Trophoblast cell (in vitro differentiated cells and primary cell): ENCODE measurements around the gene OR2V1.
A peak's percentile ranks its signal among the peaks of the same experiment; 100 is the strongest.

Source experiments
- DNase-seq, 2 donors: peaks; one replicate each; pipeline ENCODE4 v3.0.0-alpha.2; 2016
- H2AFZ ChIP-seq: 2 replicates; pipeline ENCODE4 v1.6.1; 2013; ENCODE audit warnings: low read length, moderate library complexity, mild to moderate bottlenecking; ENCODE audit not compliant: insufficient read depth, poor library complexity
- H2AK5ac ChIP-seq: 2 replicates; pipeline ENCODE4 v1.6.1; 2013; ENCODE audit warnings: mild to moderate bottlenecking, low read length
- H2BK120ac ChIP-seq: 2 replicates; pipeline ENCODE4 v1.6.1; 2013; ENCODE audit warnings: low read length, mild to moderate bottlenecking, moderate library complexity; ENCODE audit not compliant: insufficient read depth, poor library complexity
- H2BK12ac ChIP-seq: 2 replicates; pipeline ENCODE4 v1.6.1; 2013; ENCODE audit warnings: mild to moderate bottlenecking, low read length, moderate library complexity
- H2BK5ac ChIP-seq: 2 replicates; pipeline ENCODE4 v1.6.1; 2013; ENCODE audit warnings: low read length, low read depth, moderate library complexity, mild to moderate bottlenecking; ENCODE audit not compliant: poor library complexity
- H3K14ac ChIP-seq: 2 replicates; pipeline ENCODE4 v1.6.1; 2013; ENCODE audit warnings: mild to moderate bottlenecking, low read length
- H3K18ac ChIP-seq: 2 replicates; pipeline ENCODE4 v1.6.1; 2013; ENCODE audit warnings: mild to moderate bottlenecking, low read length
- H3K23ac ChIP-seq: 2 replicates; pipeline ENCODE4 v1.6.1; 2013; ENCODE audit warnings: low read length
- H3K27ac ChIP-seq: 2 replicates; pipeline ENCODE4 v1.5.1; 2013; ENCODE audit warnings: low read depth, mild to moderate bottlenecking, inconsistent platforms, low read length, moderate library complexity
- H3K27me3 ChIP-seq: 2 replicates; pipeline ENCODE4 v1.6.1; 2013; ENCODE audit warnings: inconsistent platforms, mild to moderate bottlenecking, low read length, moderate library complexity; ENCODE audit not compliant: insufficient read depth
- H3K36me3 ChIP-seq, 2 experiments: 1 replicate in 1 of 2; 2 replicates in 1 of 2; pipeline ENCODE4 v1.6.1; 2013; ENCODE audit warnings: low read length in 2 of 2, mild to moderate bottlenecking in 2 of 2, moderate library complexity in 1 of 2; ENCODE audit not compliant: insufficient read depth in 2 of 2, control insufficient read depth in 1 of 2
- H3K4ac ChIP-seq: 2 replicates; pipeline ENCODE4 v1.6.1; 2013; ENCODE audit warnings: low read depth, mild to moderate bottlenecking, low read length, moderate library complexity
- H3K4me1 ChIP-seq, 2 experiments: 1 replicate in 1 of 2; 2 replicates in 1 of 2; pipeline ENCODE4 v1.6.1; 2013; ENCODE audit warnings: low read length in 2 of 2, mild to moderate bottlenecking in 2 of 2, moderate library complexity in 1 of 2; ENCODE audit not compliant: insufficient read depth in 2 of 2, control insufficient read depth in 1 of 2
- H3K4me2 ChIP-seq: 2 replicates; pipeline ENCODE4 v1.6.1; 2013; ENCODE audit warnings: inconsistent platforms, mild to moderate bottlenecking, low read length, moderate library complexity
- H3K4me3 ChIP-seq: 2 replicates; pipeline ENCODE4 v1.5.1; 2013; ENCODE audit warnings: mild to moderate bottlenecking, low read depth, low read length, inconsistent platforms
- H3K79me1 ChIP-seq: one replicate; pipeline ENCODE4 v1.6.1; 2013; ENCODE audit warnings: low read length
- H3K79me2 ChIP-seq: 2 replicates; pipeline ENCODE4 v1.6.1; 2013; ENCODE audit warnings: low read length, mild to moderate bottlenecking; ENCODE audit not compliant: control insufficient read depth, insufficient read depth, poor library complexity
- H3K9ac ChIP-seq: 2 replicates; pipeline ENCODE4 v1.6.1; 2013; ENCODE audit warnings: mild to moderate bottlenecking, low read length
- H3K9me3 ChIP-seq: 2 replicates; pipeline ENCODE4 v1.6.1; 2013; ENCODE audit warnings: low read depth, mild to moderate bottlenecking, control low read depth, inconsistent platforms, low read length; ENCODE audit not compliant: insufficient read depth
- H4K12ac ChIP-seq: 2 replicates; pipeline ENCODE4 v1.6.1; 2013; ENCODE audit warnings: low read depth, mild to moderate bottlenecking, low read length, moderate library complexity
- H4K8ac ChIP-seq: 2 replicates; pipeline ENCODE4 v1.6.1; 2013; ENCODE audit warnings: low read depth, mild to moderate bottlenecking, low read length, moderate library complexity
- H4K91ac ChIP-seq: one replicate; pipeline ENCODE4 v1.6.1; 2013; ENCODE audit warnings: low read depth, mild to moderate bottlenecking, low read length, moderate library complexity
- WGBS: extraction: QIAGEN DNeasy Blood & Tissue Kit; methylation state at CpG from one replicate; pipeline ENCODE4 v1.1.7; 2013; ENCODE audit warnings: missing lambda C conversion rate; ENCODE audit not compliant: insufficient read length, insufficient coverage; ENCODE audit errors: extremely low coverage; 5-methylcytosine and 5-hydroxymethylcytosine counted together

Gene OR2V1

DNA sequence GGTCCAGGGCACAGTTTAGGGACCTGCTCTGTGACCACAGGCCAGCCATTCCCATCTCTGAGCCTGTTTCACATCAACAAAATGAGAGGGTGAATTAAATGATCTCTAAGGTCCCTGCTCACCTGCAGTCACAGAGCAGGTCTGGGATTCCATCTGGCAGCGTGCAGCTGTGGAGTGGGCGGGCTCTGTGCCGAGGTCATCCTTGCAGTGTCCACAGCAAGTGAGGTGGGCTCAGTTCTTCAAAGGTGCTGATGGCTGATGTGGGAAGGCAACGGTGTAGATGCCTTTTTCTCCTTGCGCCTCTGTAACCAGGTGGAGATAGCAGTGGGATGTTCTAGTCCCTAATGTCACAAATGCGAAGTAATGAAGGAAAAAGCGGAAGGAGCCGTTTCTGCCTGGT is 11.9 kb downstream of the OR2V1 start:
- Histone ChIP-seq H4K91ac (no peak overlapping the region), H2AFZ (no peak overlapping the region), H3K4ac (no peak overlapping the region), H3K14ac (no peak overlapping the region), H3K27ac (no peak overlapping the region), H3K36me3 (no peaks in the 10 kb centered on the region), H3K79me2 (no peaks in the 10 kb centered on the region), H2AK5ac (no peak overlapping the region), H2BK12ac (no peak overlapping the region), H2BK5ac (no peak overlapping the region), H3K4me2 (no peak overlapping the region), H4K8ac (no peak overlapping the region), H3K4me1 (no peaks in the 10 kb centered on the region), H2BK120ac (no peak overlapping the region), H3K79me1 (no peaks in the 10 kb centered on the region), H4K12ac (no peak overlapping the region), H3K27me3 (peaks cover 7% of the 10 kb centered on the region), H3K4me3 (no peak overlapping the region), H3K18ac (no peak overlapping the region), H3K9ac (no peak overlapping the region), H3K23ac (no peak overlapping the region), H3K9me3 (peaks cover 6% of the 10 kb centered on the region)
- no CpG with 5 or more reads among the region's 8 CpGs for WGBS
- DNase-seq = no peak

DNA sequence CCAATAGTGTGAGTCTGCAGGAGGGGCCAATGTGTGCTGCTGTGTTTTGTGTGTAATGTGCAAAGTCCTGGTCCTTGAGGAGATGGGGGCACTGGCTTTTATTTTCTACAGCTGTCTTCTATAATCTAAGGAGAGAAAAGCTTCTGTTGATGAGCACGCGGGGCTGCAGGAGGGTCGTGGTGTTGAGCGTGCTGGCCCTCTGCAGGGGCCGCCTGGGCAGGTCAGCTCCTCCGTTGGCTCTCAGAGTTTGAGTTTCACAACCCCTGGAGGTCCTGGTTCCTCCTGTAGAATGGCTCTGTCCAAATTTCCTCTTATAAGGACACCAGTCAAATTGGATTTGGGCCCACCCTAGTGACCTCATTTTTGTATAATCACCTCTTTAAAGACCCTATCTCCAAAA is 12.6 kb downstream of the OR2V1 start:
- no peak overlapping the region for H2BK120ac ChIP-seq
- H3K14ac ChIP-seq = no peak overlapping the region
- DNase-seq = no peak
- no peak overlapping the region for H2AK5ac ChIP-seq
- no peaks in the 10 kb centered on the region for H3K79me1 ChIP-seq
- no peaks in the 10 kb centered on the region for H3K36me3 ChIP-seq
- no peak overlapping the region for H3K23ac ChIP-seq
- WGBS = no CpG with 5 or more reads among the region's 6 CpGs
- H3K79me2 ChIP-seq = no peaks in the 10 kb centered on the region
- no peak overlapping the region for H3K9ac ChIP-seq
- no peak overlapping the region for H4K8ac ChIP-seq
- H2AFZ ChIP-seq = no peak overlapping the region
- H3K27me3 ChIP-seq = peaks cover 10% of the 10 kb centered on the region
- H2BK5ac ChIP-seq = no peak overlapping the region
- H2BK12ac ChIP-seq = no peak overlapping the region
- no peak overlapping the region for H3K18ac ChIP-seq
- no peak overlapping the region for H3K4ac ChIP-seq
- no peak overlapping the region for H4K12ac ChIP-seq
- H3K9me3 ChIP-seq = peaks cover 8% of the 10 kb centered on the region
- H4K91ac ChIP-seq = no peak overlapping the region
- H3K4me3 ChIP-seq = no peak overlapping the region
- no peaks in the 10 kb centered on the region for H3K4me1 ChIP-seq
- no peak overlapping the region for H3K27ac ChIP-seq
- H3K4me2 ChIP-seq = no peak overlapping the region

DNA sequence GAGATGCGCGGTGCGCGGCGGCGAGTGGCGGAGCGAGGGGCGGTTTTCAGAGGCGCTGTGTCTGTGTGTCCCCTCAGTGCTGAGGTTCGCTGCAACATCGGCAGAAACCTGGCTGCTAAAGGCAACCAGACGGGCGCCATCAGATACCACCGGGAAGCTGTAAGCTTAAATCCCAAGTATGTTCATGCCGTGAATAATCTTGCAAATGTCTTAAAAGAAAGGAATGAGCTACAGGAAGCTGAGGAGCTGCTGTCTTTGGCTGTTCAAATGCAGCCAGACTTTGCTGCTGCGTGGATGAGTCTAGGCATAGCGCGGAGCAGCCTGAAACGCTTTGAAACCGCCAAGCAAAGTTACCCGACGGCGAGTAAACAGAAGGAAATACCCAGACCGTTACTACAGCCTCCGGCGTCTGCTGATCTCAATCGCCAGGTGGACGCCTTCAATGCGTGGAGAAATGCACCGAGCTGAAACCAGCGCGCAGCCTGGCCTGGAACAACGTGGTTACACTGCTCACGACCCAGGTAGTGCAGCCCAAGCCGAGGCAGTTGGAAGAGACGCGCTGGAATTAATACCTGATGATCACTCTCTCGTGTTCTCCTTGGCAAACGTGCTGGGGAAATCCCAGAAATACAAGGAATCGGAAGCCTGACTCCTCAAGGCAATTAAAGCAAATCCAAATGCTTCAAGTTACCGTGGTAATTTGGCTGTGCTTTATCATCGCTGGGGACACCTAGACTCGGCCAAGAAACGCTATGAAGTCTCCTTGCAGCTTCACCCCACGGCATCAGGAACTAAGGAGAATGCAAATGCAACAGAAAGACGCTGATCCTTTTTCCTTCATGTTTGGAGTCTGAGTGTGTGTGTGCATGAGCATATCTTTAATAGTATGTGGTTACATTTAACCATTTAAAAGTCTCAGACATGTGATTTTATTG is 15.9 kb downstream of the OR2V1 start:
- H4K91ac ChIP-seq = no peak overlapping the region
- H3K79me2 ChIP-seq = no peaks in the 10 kb centered on the region
- no peak overlapping the region for H2BK120ac ChIP-seq
- no peaks in the 10 kb centered on the region for H3K36me3 ChIP-seq
- no CpG with 5 or more reads among the region's 47 CpGs for WGBS
- no peak overlapping the region for H2AFZ ChIP-seq
- H3K27me3 ChIP-seq = peaks cover 10% of the 10 kb centered on the region
- no peak overlapping the region for H4K8ac ChIP-seq
- no peak overlapping the region for H2AK5ac ChIP-seq
- no peak overlapping the region for H3K18ac ChIP-seq
- no peak overlapping the region for H3K14ac ChIP-seq
- no peak overlapping the region for H3K4ac ChIP-seq
- no peak overlapping the region for H4K12ac ChIP-seq
- no peak overlapping the region for H2BK5ac ChIP-seq
- no peak overlapping the region for H3K9ac ChIP-seq
- H3K4me3 ChIP-seq = no peak overlapping the region
- H3K79me1 ChIP-seq = no peaks in the 10 kb centered on the region
- no peak overlapping the region for H3K23ac ChIP-seq
- no peak overlapping the region for H3K27ac ChIP-seq
- no peak overlapping the region for H2BK12ac ChIP-seq
- peaks cover 13% of the 10 kb centered on the region for H3K9me3 ChIP-seq
- H3K4me1 ChIP-seq = no peaks in the 10 kb centered on the region
- peak; percentile 92 to 93 for DNase-seq
- peak overlapping the region; percentile 40 for H3K4me2 ChIP-seq

DNA sequence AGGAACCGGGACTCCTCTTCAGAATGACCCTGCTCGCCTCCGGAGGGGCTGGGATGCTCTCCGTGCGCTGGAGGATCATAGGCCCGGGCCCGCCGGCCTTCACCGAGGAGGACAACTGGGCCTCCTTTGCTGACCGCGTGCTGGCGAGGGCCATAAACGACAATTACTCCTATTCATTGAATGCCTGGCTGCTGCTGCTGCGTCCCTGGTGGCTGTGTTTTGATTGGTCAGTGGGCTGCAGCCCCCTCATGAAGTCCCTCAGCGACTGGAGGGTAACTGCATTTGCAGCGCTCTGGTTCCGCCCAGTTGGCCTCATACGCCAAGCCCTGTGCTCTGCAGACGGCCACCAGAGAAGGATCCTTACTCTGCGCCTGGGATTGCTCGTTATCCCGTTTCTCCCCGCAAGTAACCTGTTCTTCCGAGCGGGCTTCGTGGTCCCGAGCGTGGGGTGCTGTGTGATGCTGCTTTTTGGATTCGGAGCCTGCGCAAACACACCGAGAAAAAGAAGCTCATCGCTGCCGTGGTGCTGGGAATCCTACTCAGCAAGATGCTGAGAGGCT is 16.6 kb downstream of the OR2V1 start:
- Histone ChIP-seq H3K27me3 (peaks cover 10% of the 10 kb centered on the region), H3K18ac (no peak overlapping the region), H3K4me3 (no peak overlapping the region), H3K14ac (no peak overlapping the region), H2BK12ac (no peak overlapping the region), H3K79me1 (no peaks in the 10 kb centered on the region), H3K9me3 (peaks cover 13% of the 10 kb centered on the region), H3K4me2 (peak overlapping the region; percentile 40), H3K4me1 (no peaks in the 10 kb centered on the region), H2AFZ (no peak overlapping the region), H3K23ac (no peak overlapping the region), H2AK5ac (no peak overlapping the region), H3K36me3 (no peaks in the 10 kb centered on the region), H3K79me2 (no peaks in the 10 kb centered on the region), H4K91ac (no peak overlapping the region), H3K4ac (no peak overlapping the region), H4K8ac (no peak overlapping the region), H3K27ac (no peak overlapping the region), H2BK5ac (no peak overlapping the region), H4K12ac (no peak overlapping the region), H2BK120ac (no peak overlapping the region), H3K9ac (no peak overlapping the region)
- DNase-seq = no peak
- WGBS = no CpG with 5 or more reads among the region's 33 CpGs
